Progenitor cell of endocrine pancreas (in vitro differentiated cells): Measurements from ENCODE around the gene TOPORS. TPM values are rescaled to one million over a fixed set of nuclear protein-coding genes. Genes with fewer than 3 reads are reported as not detected.
A peak's percentile ranks its signal among the peaks of the same experiment; 100 is the strongest.

Experiments used
- DNase-seq: peaks from one replicate; pipeline ENCODE4 v3.0.0; 2021; ENCODE audit warnings: low spot score; ENCODE audit not compliant: unreplicated experiment
- H3K27ac Mint-ChIP-seq: 2 replicates; pipeline ENCODE4 v1.8.0; 2021; ENCODE audit warnings: mild to moderate bottlenecking, moderate library complexity, mixed read lengths
- H3K27me3 Mint-ChIP-seq: 2 replicates; pipeline ENCODE4 v1.8.0; 2021; ENCODE audit warnings: mixed read lengths
- H3K36me3 Mint-ChIP-seq: 2 replicates; pipeline ENCODE4 v1.8.0; 2022; ENCODE audit warnings: mixed read lengths; ENCODE audit not compliant: insufficient read depth
- H3K4me1 Mint-ChIP-seq: 2 replicates; pipeline ENCODE4 v1.8.0; 2021; ENCODE audit warnings: low read depth, mixed read lengths
- H3K4me3 Mint-ChIP-seq: 2 replicates; pipeline ENCODE4 v1.8.0; 2021; ENCODE audit warnings: low read depth, mild to moderate bottlenecking, moderate library complexity, mixed read lengths
- H3K9me3 Mint-ChIP-seq: 2 replicates; pipeline ENCODE4 v1.8.0; 2021; ENCODE audit warnings: low read depth, mixed read lengths
- total RNA-seq: library from RNA; stranded (reverse); gene quantifications from 2 replicates; pipeline ENCODE4 v1.2.1, GENCODE V29; 2021
- TF ChIP-seq, protein P1 (sequence below): fragments of 200-600 bp; sonication (generic); IDR thresholded peaks from one replicate; pipeline ENCODE4 v1.5.0; 2021; ENCODE audit warnings: antibody characterized with exemption, mild to moderate bottlenecking; ENCODE audit not compliant: unreplicated experiment

Gene TOPORS
- total RNA-seq, 1 donor from 2014 or later = 20.7 TPM

DNA sequence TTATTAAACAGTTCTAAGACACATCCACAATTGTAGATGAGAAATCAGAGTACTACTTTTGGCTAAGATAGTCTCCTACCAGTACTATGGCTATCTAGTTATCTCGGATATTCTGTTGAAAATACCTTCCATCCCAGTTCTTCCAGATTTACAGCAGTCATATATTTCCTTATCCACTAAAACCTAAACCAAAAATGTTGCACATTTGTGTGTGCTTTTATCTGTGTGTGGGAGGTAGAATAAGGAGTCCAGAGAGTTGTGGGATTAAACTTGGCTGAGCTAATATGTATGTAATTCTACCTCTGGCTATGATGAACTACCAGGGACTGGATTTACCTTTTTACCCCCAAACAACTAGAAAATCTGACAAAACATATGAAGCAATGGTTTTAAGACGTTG, 38.1 kb upstream of the TOPORS start:
- Mint-ChIP-seq H3K36me3 (no peaks in the 10 kb centered on the region), H3K27me3 (peaks cover 22% of the 10 kb centered on the region), H3K4me1 (no peaks in the 10 kb centered on the region), H3K4me3 (no peak overlapping the region), H3K9me3 (no peaks in the 10 kb centered on the region), H3K27ac (no peak overlapping the region)
- TF ChIP-seq, protein P1, sequence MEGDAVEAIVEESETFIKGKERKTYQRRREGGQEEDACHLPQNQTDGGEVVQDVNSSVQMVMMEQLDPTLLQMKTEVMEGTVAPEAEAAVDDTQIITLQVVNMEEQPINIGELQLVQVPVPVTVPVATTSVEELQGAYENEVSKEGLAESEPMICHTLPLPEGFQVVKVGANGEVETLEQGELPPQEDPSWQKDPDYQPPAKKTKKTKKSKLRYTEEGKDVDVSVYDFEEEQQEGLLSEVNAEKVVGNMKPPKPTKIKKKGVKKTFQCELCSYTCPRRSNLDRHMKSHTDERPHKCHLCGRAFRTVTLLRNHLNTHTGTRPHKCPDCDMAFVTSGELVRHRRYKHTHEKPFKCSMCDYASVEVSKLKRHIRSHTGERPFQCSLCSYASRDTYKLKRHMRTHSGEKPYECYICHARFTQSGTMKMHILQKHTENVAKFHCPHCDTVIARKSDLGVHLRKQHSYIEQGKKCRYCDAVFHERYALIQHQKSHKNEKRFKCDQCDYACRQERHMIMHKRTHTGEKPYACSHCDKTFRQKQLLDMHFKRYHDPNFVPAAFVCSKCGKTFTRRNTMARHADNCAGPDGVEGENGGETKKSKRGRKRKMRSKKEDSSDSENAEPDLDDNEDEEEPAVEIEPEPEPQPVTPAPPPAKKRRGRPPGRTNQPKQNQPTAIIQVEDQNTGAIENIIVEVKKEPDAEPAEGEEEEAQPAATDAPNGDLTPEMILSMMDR = no peak
- no peak for DNase-seq

DNA sequence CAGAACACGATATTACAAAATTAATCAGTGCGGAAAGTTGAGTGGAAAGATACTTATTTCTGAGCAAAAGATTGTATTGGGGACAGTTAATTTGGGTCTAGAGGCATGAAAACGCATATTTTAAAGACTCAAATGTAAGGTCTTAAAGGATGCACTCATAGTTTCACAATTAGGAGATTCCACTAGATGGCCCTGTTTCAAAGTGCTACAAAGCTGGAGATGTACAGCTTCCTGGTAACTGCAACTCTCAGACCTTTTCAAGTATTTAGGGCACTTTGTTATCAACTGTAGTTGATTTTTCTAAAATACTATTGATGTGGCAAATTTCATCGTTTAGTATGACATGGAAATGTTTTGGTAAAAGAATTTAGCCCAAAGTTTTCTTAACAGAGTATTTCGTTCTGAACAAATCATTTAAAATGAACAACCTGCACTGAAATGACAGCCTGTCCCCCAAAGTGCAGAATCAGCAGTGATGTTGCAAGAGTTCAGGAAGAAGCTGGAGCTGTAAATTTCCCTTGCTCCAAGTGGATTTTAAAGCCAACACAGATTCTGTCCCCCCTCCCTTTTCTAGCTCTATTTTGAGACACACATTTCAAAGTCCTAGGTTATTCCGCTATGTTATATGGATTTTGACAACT, 36.8 kb upstream of the TOPORS start:
- Mint-ChIP-seq H3K4me3 (no peak overlapping the region), H3K36me3 (no peaks in the 10 kb centered on the region), H3K27ac (no peak overlapping the region), H3K4me1 (no peaks in the 10 kb centered on the region), H3K27me3 (peaks cover 30% of the 10 kb centered on the region), H3K9me3 (no peaks in the 10 kb centered on the region)
- no peak for DNase-seq
- TF ChIP-seq, protein P1 = peak; percentile 56

DNA sequence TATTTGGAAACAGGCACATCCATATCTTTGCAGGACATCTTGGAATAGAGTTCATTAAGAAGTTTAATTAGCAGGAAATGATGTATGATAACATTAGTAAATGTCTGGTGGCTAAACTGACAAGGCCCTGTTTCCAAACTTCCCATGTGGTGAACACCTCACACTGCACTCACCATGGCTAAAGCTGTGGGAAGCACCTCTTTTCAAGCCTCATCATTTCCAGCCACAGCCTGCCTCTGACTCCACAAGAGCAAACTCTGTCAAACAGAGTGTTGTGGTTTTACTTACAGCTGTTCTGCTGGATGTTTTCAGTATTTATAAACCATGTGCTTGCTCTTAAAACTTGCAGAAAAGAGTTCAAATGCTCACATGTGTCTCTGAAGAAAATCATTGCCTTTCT, 35.5 kb upstream of the TOPORS start:
- Mint-ChIP-seq H3K4me1 (no peaks in the 10 kb centered on the region), H3K27ac (no peak overlapping the region), H3K4me3 (no peak overlapping the region), H3K36me3 (no peaks in the 10 kb centered on the region), H3K27me3 (peaks cover 30% of the 10 kb centered on the region), H3K9me3 (no peaks in the 10 kb centered on the region)
- TF ChIP-seq, protein P1 = peak; percentile 9
- no peak for DNase-seq

DNA sequence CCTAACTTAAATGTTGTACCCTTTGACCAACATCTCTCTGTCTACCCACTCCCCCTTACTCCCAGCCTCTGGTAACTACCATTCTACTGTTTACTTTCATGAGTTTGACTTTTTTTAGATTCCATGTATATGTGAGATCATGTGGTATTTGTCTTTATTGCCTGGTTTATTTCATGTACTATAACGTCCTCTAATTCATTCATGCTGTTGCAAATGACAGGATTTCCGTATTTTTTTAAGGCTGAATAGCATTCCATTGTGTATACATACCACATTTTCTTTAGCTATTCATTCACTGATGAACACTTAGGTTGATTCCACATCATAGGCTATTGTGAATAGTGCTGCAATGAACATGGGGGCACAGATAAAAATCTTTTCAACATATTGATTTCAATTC, 32.4 kb upstream of the TOPORS start:
- TF ChIP-seq, protein P1 = no peak
- Mint-ChIP-seq H3K4me3 (no peak overlapping the region), H3K36me3 (no peaks in the 10 kb centered on the region), H3K27me3 (peaks cover 30% of the 10 kb centered on the region), H3K4me1 (peaks cover 7% of the 10 kb centered on the region), H3K27ac (no peak overlapping the region), H3K9me3 (no peaks in the 10 kb centered on the region)
- no peak for DNase-seq

DNA sequence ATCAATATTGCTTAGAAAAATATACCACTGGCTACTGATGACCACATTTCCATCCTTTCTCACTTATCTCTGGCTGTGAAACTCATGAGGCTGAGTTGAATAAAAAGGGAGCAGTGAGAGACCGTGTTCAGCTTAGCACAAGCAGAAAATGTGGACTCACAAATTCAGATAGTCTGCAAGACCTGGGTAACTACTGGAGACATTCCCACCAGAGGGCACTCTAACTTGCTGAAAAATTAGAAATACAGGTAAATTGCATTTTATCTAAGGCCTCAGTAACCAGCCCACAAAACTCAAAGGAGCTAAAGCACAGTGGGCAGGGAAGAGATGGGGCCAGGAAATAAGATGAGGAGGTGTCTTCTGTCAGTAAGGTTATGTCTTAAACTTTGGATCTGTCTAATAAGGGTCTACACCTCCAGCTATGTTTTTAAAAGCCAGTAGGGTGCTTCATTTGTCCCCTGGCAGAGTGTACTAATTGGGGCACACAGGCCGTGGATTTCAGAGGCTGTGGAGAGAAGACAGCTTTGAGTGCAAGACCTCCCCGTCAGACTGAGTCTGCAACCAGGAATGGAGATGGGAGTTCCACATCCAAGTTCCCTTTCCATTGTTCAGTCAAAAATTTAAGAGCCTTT, 29.2 kb upstream of the TOPORS start:
- Mint-ChIP-seq H3K27me3 (peaks cover 30% of the 10 kb centered on the region), H3K4me1 (peaks cover 7% of the 10 kb centered on the region), H3K9me3 (no peaks in the 10 kb centered on the region), H3K36me3 (no peaks in the 10 kb centered on the region), H3K27ac (no peak overlapping the region), H3K4me3 (no peak overlapping the region)
- TF ChIP-seq, protein P1 = peak; percentile 70
- DNase-seq = peak; percentile 30
